Medulla oblongata (tissue), 1 donor: ENCODE measurements around the gene OVCH2.
"Not testable (repeated sequence)": the region's sequence is repeated elsewhere in the genome, so short reads cannot be mapped to it uniquely, and the experiment has no call there.

Source experiments
- DNase-seq: peaks from one replicate; pipeline ENCODE4 v3.0.0-alpha.2; 2015; ENCODE audit errors: extremely low spot score

Gene OVCH2

DNA sequence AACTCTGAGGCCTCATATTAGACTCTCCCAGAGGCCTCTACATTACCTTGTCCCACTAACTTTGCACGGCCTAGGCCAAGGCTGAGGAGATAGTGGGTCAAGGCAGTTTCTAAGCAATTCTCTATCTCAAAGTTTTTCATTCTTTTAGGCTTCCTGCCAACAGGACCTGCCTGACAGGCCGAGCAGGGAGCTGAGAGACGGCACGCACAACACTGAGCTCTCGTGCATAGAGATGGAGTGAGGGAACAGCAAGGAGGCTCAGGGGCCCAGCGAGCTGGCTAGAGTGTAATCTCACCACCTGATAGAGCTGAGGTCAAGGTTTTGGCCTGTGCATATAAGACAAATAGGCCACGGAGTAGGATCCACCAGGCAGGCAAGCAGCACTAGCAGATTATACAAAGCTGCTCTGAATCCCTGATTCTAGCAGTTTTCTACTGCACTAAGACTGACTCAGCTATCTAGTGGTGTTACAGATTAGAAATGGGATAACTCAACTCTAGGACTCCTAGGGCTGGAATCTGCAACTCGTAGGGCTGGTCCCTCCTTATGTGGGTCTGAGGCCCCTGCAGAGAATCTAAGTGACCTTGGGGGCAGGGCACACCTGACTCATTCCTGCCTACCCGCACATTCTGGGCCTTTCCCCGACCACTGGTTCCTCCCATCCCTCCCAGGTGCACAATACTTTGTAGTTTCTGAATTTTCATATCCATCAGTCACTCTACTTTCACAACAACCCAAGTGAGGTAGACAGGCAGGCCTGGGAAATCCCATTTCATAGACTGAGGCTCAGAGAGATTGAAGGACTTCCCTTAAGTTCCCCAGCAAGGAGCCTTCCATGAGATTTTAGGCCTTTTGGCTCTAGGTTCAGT is 34.7 kb downstream of the OVCH2 start:
- DNase-seq: no peak

DNA sequence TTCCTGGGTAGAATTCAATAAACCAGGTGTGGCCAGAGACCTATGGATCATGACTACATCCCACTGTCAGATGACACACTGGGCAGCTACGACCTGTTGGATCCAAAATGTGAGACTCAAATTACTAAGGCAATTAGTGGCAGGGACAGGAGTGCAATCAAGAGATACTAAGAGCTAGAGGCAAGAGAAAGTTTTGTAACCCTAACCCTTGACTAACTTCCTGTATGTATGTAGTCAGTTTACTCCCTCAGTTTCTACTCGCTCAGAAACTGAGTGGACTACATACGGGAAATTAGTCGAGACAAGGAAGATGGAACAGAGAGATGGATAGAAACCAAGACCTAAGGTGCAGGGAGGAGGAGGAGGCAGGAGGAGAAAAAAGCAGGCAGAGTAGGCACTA is 35.6 kb downstream of the OVCH2 start:
- no peak for DNase-seq

DNA sequence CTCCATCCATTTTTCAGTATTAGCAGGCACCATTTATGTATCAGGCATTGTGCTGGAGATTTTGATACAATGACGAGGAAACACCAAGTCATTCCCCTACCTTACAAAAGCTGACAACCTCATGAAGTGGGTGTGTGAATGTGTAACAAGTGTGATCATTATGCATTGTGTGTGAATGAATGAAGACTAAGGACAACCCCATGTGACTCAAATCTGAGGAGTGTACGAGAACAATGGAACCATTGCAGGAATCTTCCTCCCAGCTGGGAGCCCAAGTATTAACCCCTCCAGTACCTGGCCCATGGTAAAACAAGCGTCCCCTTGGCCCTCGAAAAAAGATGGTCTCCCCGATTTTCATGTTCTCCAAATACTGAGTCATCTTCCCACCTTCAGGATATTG is 37.4 kb downstream of the OVCH2 start:
- DNase-seq: peak; percentile 85

DNA sequence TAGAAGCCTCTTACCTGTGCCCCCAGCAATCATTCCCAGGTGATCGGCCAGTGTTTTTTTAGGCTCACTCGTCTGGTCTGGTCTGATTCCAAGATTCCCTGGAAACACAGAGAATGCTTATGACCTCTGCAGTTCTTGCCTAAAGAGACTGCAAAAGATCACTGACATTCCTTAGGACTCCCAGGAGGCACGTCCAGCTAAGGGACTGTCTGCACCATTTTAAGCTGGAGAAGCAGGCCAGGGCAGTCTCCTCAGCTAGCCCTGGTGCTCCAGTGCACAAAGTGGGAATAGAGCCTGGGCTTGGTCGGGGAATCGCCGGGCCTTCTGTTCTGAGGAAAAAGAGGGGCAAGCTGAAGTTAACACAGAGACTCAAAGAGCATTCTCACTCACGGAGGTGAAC is 37.8 kb downstream of the OVCH2 start:
- no peak for DNase-seq

GRCh38 chr11:7667460-7667859 is 38.8 kb downstream of the OVCH2 start:
- peak; percentile 49 for DNase-seq

DNA sequence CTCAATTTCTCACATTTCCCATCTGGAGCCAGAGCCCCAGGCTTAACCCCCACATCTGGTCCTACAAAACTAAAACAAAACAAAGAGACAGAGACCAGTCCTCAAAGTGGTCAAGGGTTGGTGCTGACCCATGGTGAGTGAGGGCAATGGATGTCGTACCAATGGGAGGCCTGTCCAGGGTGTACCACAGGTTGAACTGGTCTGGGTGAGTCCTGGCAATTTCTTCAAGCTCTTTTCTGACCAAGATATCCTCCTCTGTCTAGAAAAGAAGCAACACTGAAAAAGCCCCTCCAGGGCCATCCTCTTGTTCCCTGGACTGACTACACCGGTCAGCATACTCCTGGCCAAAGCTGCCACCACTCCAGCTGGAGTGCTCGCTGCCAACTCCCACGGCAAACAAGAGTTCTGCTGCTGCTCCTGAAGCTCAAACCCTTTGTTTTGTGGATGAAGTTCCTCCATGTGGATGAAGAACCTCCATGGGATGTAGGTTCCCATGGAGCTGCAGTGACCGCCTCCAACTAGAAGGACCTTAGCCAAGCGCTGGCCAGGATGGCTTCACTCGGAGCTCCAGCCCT is 39.9 kb downstream of the OVCH2 start:
- no peak for DNase-seq

DNA sequence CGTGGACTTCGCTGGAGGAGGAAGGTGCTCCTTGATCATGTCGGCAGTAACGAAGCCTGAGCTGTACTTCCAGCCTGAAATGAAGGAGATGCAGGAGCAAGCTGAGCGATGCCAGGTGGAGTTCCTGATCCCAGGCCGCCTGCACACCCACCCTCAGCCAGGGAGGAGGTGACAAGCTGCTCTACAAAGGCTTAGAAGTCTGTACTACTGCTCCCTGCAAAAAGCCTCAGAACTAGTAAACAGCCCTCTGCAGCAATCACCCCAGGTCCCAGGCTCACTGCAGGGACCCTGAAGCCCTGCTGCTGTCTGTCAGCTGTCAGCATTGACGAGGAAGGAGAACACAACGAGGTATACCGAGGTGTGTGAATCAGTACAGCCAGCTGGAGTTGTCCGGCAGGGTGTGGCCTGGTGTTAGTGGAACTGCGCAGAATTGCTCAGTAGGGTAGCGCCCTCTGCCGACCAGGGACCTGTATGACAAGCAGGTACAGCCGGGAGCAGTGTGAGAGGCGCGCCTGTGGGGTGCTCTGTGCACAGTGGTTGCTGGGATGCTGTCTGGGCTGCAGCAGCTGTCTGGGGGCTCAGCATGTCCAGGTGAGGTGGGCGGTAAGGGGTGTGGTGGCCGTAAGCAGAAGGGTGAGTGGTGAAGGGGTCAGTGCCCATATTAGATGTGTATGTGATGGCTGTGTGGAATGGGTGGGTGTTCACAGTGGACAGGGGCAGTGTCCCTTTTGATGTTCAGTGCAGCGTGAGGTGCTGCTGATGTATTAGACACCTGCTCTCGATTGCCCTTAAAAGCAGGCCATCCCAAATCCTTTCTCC is 40.6 kb downstream of the OVCH2 start:
- DNase-seq: peak; percentile 69

DNA sequence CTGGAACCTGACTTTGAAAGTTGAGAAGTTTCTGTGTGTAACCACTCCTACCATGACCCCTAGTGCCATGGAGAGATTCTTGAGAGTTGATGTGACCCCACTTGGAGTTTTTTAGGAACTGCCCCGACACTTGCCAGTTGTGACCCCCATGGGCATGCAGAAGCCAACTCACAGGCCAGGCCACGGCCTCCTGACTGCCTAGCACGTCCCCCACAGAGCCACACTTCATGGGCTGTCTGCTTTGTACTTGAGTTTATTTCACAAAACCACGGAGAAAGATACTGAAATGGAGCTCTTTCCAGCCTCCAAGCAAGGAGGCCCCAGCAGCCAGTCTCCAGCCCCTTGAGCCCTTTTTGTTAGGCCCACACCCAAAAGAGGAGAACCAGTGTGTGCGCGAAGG is 41.4 kb downstream of the OVCH2 start:
- DNase-seq: no peak

GRCh38 chr11:7663531-7663930 is 42.7 kb downstream of the OVCH2 start:
- DNase-seq: not testable (repeated sequence)

DNA sequence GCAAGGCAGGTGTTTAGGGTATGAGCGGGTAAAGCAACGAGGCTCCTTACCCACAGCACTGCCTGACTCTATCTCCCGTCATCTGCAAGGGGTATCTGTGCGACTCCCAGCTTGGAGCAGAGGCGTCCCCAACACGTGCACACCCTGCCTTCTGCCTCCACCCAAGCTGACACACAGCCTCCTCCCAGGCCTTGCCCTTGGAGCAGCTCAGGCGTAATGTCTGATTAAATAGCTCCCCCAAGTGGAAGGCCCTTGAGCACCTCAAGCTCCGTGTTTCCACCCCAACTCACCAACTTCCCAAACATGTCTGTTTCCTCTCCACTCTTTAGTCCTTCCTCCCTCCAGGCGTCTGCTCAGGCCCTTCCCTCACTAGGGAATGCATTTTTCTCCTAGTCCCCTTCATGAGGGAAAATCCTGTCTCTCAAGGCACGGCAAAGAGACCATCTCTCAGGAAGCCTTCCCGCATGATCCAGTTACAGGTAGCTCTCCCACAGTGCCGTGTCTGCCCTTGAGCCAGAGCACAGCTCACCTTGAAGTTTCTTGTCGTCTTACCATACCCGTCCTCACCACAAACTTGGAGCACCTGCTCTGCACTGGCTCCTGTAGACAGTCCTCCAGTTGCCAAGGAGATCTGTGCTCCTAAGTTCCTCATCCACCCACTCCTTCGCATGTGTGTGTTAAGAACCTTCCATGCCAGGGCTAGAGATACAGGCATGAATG is 48.8 kb downstream of the OVCH2 start:
- peak; percentile 89 for DNase-seq

- no peak for DNase-seq
These were observed 49.6 kb downstream of the OVCH2 start for GRCh38 chr11:7656704-7657103.

DNA sequence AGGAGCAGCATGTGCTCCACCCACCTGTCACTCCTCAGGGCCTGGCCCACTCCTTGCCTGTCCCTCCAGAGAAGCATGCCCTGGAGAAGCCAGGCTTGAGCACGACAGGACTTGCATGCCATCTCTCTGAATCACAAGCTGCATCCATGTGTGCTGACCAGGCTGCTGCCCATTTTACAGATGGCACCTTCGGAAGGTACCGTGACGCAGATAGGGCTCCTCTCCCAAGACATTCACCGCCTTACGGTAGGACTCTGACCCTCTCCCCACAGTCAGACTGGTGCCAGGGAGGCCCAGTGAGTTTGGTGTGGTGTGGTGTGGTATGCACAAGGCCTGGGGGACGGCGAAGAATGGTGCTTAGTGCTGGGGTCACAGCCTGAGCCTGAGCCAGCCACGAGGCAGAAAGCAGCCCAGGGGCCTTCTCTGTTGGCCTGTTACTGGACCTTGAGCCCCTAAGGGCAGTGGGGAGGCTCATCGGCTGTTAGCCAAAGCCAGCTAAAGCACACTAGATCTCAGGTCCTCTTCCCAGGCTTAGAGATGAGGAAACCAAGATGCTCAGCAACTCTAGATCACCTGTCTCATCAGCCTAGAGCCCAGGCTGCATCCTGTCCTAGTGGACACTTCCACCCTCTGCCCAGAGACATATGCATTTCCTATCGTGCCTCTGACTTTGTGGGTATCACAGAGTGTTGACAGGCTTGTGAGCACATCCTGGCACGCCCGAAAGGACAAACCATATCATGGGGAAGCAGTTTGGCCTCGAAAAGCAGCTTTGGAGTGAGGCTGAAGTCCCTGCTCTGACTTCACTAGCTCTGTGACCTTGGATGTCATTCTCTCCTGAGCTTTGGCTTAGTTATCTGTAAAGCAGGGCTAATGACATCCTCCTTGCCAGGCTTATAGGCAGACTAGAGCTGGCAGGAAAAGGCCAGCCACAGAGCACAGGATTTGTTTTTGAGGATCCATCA is 50.7 kb downstream of the OVCH2 start:
- no peak for DNase-seq

DNA sequence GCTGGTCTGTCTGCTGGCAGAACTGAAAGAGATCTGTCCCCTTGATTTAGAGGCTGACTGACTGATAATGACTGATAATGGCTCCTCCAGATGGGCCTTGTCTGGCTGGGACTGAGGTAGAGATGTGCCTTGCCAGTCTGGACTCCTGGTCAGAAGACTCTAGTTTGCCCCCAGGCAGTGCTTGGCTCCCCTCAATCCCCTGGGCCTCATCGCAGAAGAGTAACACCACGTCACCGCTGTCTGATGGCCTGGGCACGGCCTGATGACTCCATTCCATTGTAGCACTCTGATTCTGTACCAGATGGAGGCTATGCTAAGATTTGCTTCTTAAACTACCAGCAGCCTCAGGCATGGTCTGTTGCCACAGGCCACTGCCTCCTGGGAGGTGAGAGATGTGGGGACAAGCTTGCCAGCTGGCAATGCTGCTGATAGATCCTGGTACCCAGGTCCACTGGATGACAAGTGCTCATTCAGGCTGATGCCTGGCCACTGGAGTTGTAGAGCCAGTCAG is 52.0 kb downstream of the OVCH2 start:
- peak; percentile 55 for DNase-seq

GRCh38 chr11:7651700-7652099 is 54.6 kb downstream of the OVCH2 start:
- peak; percentile 86 for DNase-seq

GRCh38 chr11:7651140-7651551 is 55.1 kb downstream of the OVCH2 start:
- peak; percentile 75 for DNase-seq

DNA sequence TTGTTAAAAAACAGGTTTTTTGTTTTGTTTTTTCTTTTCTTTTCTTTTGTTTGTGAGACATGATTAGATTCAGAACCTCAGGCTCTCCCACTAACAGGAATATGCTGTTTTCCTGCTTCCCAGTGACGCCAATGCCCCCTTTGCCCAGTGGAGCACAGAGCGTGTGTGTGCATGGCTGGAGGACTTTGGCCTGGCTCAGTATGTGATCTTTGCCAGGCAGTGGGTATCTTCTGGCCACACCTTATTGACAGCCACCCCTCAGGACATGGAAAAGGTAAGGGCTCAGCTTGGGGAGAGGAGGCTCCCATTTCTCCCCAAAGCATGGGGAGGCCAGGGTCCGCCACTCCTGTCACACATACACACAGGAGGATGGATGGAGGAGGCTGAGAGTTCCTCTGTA is 58.0 kb downstream of the OVCH2 start:
- DNase-seq: no peak

GRCh38 chr11:7646866-7647265 is 59.4 kb downstream of the OVCH2 start:
- no peak for DNase-seq

- DNase-seq: no peak
These were observed 61.1 kb downstream of the OVCH2 start for GRCh38 chr11:7645206-7645605.

GRCh38 chr11:7643314-7643713 is 63.0 kb downstream of the OVCH2 start:
- no peak for DNase-seq

DNA sequence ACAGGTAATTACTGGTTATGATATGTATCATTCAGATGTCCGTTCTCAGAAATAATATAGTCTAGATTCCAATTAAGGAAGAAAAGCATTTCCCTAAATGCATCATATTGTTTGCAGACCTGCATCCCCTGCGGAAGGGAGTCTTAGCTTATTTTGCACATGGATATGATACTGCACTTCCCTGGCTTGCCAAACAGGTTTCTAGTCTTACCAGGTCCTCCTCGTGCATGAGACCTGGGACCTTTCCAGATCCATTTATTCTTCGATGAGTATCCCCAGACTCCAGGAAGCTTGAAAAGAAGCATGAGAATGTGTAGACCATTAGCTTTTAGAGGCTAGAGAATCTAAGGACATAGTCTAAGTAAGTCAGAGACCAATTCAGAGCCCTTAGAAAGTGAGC is 63.5 kb downstream of the OVCH2 start:
- DNase-seq: no peak

DNA sequence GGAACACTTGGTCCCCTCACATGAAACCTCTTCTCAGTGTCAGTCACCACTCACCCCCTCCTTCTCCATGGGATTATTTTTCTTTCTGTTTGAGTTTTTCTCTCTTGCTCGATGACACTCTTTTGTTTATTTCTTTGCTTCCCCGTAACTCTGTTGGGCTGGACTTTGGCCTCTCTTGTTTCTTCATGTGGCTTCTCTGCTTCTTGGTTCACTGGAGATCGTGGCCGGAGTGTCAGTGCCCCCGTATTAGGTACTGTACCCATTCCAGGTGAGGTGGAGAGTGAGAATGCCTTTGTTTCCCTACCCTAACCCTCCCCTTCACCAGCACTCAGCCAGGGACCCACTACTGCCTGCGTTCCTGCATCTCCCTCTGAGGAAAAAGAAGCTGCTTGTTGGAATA is 65.5 kb downstream of the OVCH2 start:
- DNase-seq: no peak
